Fibroblast of the aortic adventitia (primary cell): Measurements from ENCODE around the gene NTHL1. TPM values are rescaled to one million over a fixed set of nuclear protein-coding genes. Genes with fewer than 3 reads are reported as not detected.

Source experiments
- DNase-seq: peaks from one replicate; pipeline ENCODE4 v3.0.0-alpha.2; 2010; ENCODE audit warnings: low read depth
- H3K4me3 ChIP-seq: 2 replicates; pipeline ENCODE4 v1.5.1; 2011; ENCODE audit warnings: low read depth, mild to moderate bottlenecking, control low read depth, low read length, moderate library complexity
- total RNA-seq: library from RNA; depleted of rRNA; stranded (reverse); fragments of >200 nt; gene quantifications from 2 replicates; pipeline ENCODE4 v1.2.3, GENCODE V29; 2012; ENCODE audit warnings: low replicate concordance
- TF ChIP-seq, protein P1 (sequence below): IDR thresholded peaks from 2 replicates; pipeline ENCODE4 v1.5.1; 2011; ENCODE audit warnings: mild to moderate bottlenecking, low read length, control low read depth, inconsistent platforms; ENCODE audit not compliant: insufficient read depth

Gene NTHL1
- total RNA-seq, 1 donor: 18.8 TPM

DNA sequence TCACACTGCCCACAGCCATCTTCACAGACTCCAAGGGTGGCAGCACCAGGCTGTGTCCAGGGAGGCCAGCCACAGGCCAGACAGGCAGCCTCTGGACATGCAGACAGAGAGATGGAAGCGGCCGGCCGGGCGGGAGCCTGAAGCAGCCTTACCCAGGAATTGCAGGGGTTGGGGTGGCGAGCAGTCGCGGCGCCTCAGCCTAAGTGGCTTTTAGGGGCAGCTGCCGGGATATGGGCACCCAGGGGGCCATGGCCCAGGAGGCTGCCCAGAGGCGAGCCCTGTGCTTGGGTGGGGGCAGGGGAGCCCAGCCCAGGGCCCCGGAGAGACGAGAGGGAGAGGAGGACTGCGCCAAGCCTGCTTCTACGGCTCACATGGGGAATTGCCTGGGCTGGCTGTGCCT, 22.4 kb downstream of the NTHL1 start:
- DNase-seq: no peak
- TF ChIP-seq, protein P1, sequence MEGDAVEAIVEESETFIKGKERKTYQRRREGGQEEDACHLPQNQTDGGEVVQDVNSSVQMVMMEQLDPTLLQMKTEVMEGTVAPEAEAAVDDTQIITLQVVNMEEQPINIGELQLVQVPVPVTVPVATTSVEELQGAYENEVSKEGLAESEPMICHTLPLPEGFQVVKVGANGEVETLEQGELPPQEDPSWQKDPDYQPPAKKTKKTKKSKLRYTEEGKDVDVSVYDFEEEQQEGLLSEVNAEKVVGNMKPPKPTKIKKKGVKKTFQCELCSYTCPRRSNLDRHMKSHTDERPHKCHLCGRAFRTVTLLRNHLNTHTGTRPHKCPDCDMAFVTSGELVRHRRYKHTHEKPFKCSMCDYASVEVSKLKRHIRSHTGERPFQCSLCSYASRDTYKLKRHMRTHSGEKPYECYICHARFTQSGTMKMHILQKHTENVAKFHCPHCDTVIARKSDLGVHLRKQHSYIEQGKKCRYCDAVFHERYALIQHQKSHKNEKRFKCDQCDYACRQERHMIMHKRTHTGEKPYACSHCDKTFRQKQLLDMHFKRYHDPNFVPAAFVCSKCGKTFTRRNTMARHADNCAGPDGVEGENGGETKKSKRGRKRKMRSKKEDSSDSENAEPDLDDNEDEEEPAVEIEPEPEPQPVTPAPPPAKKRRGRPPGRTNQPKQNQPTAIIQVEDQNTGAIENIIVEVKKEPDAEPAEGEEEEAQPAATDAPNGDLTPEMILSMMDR: no peak
- no peak overlapping the region for H3K4me3 ChIP-seq

DNA sequence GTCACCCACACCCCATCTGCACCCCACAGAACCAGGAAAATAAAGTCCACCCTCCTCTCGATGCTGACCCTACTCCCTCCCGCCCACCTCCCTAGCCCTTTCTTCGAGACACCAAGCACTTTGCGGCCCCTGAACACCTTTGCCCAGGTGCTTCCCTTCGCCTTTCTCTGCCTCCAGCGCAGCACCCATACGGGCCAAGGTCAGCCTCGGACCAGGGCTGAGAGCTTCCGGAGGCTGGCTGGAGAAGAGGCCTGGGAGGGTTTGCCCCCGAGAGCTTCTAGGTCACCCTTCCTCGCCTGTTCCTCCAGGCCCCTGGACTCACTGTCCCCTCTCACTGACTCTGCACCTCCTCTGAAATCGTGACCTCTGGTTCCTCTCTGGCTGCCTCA, 23.6 kb downstream of the NTHL1 start:
- TF ChIP-seq, protein P1: no peak
- no peak for DNase-seq
- no peak overlapping the region for H3K4me3 ChIP-seq

DNA sequence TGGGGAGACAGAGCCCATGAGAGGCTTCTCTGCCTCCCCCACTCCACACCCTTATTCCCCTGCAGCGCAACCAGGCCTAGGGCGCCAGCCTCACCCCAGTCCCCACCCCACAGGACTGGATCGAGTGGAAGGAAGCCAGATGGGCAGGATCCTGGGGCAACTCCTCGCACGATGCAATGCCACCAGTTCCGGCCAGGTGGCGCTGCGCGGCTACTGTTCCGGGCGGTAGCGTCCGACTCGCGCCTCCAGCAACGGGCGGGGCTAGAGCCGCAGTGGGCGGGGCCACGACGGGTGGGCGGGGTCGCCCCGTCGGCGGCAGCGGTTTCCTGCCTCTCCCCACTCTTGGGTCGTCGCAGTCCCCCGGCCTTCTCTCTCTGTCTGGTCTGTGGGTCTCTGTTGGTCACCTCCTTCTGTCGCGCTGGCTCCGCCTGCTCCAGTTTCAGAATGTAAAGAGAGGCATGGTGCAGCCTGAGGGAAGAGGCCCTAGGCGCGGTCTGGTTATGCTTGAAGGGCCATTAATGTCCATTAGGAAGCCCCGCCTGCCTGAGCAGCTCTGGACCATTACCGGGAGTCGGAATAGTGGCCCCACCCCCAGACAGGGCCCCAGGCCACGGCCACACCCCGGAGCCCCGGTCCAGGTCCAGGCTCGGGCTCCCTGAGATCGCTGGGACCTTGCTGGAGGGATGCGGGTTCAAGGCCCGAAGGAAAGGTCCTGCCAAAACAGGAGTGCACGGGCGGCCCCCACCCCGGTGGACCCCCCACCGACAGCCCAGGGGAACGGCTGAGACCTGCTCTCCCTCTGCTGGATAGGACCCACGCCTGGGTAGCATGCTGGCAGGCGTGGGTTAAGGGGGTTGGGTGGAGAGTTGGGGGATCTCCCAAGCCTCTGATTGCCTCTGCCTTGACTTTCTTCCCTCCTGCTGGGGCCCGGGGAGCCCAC, 24.3 kb downstream of the NTHL1 start:
- TF ChIP-seq, protein P1: peak; percentile 92
- peak overlapping the region; percentile 45 for H3K4me3 ChIP-seq
- peak; percentile 85 for DNase-seq

DNA sequence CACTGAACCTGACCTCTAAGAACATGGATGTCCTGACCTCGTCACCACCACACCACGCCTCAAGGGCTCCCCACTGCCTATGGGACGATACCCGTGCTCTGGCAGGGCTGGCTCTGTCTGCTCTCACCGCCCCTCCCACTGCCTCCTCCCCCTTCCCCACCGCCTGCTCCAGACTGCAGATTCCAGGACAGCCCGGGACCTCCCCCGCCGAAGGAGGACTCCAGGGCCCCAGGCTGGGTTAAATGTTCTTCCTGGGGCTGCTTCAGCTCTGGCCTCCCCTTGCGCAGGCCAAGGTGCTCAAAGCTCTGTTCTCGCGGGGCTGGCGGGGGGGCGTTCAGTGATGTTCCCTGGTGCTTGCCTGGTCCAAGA, 24.9 kb downstream of the NTHL1 start:
- no peak for DNase-seq
- peak overlapping the region; percentile 45 for H3K4me3 ChIP-seq
- TF ChIP-seq, protein P1: no peak

DNA sequence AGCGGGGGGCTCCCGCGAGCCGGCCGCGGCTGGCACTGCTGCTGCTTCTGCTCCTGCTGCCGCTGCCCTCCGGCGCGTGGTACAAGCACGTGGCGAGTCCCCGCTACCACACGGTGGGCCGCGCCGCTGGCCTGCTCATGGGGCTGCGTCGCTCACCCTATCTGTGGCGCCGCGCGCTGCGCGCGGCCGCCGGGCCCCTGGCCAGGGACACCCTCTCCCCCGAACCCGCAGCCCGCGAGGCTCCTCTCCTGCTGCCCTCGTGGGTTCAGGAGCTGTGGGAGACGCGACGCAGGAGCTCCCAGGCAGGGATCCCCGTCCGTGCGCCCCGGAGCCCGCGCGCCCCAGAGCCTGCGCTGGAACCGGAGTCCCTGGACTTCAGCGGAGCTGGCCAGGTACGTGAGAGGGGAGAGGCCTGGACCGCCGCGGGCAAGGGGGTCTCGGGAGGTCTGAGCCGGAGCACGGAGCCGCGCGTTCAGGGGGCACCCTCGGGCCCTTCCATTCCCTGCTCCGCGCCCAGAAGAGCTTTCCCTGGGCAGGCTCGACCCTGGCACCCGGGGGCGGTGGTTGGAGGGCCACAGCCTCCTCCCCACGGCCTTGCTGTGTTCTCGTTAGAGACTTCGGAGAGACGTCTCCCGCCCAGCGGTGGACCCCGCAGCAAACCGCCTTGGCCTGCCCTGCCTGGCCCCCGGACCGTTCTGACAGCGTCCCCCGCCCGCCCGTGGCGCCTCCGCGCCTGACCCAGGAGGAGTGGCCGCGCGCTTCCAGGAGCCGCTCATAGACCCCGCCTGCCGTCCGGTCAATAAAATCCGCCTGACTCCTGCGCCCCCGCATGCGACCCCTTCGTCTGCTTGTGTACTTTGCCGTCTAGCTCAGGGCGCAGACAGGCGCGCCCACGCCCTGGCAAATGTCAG, 27.5 kb downstream of the NTHL1 start:
- DNase-seq: no peak
- no peak overlapping the region for H3K4me3 ChIP-seq
- TF ChIP-seq, protein P1: no peak

DNA sequence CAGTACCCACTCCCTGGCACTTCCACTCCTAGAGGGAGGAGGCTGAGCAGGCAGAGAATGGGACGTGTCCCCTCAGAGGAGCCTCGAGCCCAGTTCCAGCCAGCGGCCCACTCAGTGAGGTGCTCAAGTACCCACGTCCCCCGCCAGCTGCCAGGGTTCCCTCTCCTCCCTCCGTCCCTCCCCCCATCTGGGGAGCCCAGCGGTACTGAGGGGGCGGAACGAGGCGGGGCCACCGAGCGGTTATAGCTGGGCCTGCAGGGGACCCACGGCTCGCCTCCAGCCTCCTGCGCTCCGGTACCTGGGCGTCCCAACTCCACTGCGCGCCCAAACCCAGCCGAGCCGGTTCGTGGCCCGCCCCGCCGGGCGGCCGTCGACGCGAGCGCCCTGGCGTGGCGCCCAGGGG, 28.1 kb downstream of the NTHL1 start, which contains the start of gene NPW:
NPW (plus strand) TSS at position 268 of the 403 bp plus-strand sequence.
- TF ChIP-seq, protein P1: no peak
- no peak within 1 kb of the TSS for H3K4me3 ChIP-seq
- no peak for DNase-seq
